SK-N-MC (cell line): ENCODE measurements around the gene FASTKD2.

Experiments used
- EZH2 ChIP-seq: fragments of 200-600 bp; sonication (generic); IDR thresholded peaks from one replicate; pipeline ENCODE4 v1.6.1; 2017; ENCODE audit warnings: antibody characterized with exemption
- POLR2AphosphoS5 ChIP-seq: IDR thresholded peaks from 2 replicates; pipeline ENCODE4 v1.6.1; 2012; ENCODE audit warnings: mild to moderate bottlenecking, low read depth, low read length, borderline replicate concordance

GRCh38 chr2:206739271-206739670 is 26.1 kb upstream of the FASTKD2 start:
- TF ChIP-seq EZH2 (no peak), POLR2AphosphoS5 (no peak)
